ENCODE measurements around the gene AHNAK. TPM values are rescaled to one million over a fixed set of nuclear protein-coding genes. Genes with fewer than 3 reads are reported as not detected.

The AHNAK gene
- polyA plus RNA-seq, 4 donors: 189 to 439 (median 222) TPM

DNA sequence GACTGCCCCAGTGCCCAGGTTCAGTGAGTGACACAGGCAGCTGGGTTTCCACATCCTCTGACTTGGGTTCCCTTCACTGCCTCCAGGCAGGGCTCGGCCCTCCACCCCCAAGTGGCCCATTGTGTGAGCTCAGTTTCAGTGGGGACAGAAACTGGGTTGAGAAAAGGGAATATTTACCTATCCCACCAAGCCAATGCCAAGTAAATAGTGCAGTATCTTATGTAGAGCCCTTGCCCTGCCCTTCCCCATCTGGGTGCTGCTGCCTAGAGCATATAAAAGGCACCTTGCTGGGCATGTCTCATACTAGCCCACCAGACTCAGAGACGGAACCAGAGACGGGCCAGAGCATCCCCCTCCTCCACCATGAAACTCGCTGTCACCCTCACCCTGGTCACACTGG is 127.9 kb downstream of the AHNAK start, which contains the start of gene SCGB1A1:
SCGB1A1 (plus strand) TSS at position 301 of the 400 bp plus-strand sequence; CDS start at position 364, 63 bp downstream.
- no peak for DNase-seq (ENCODE audit: low read depth in 4 of 4, low spot score in 3 of 4)

DNA sequence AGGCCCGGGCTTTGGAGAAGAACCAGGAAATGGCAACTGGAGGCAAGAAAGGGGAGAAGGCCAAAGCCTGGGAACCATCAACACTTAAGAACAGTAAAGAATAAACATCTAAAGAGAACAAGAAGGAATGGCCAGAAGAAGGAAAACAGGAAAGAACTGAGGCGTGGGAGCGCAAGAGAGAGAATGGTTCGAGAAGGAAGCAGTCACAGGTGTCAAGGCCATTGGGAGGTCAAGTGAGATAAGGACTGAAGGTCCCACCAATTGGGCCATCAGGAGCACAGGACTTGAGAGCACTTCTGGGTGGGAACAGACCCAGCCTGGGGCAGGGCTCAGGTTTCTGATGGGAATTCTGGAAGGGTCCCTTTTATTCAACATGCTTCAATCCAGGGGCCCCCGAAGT is 128.5 kb downstream of the AHNAK start:
- no peak for DNase-seq (ENCODE audit: low read depth in 4 of 4, low spot score in 3 of 4)

DNA sequence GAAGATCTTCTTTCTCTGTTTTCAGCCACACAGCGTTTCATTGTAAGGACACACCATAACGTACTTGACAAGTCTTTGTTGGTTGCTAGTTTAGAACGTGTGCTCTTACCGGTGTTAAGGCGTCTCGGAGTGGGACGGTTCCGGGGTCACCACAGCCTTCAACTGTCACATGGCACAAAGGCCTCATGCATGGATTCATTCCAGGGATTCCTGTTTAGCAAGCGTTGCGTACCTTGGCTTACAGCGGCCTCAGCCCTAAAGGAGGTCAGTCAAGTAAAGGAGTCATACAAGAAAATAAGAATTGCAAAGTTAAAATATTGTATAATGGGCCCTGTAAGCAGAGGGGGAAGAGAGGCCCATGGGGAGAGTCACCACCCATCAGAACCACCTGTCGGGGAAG is 130.0 kb downstream of the AHNAK start:
- DNase-seq (ENCODE audit: low read depth in 4 of 4, low spot score in 3 of 4): no peak

DNA sequence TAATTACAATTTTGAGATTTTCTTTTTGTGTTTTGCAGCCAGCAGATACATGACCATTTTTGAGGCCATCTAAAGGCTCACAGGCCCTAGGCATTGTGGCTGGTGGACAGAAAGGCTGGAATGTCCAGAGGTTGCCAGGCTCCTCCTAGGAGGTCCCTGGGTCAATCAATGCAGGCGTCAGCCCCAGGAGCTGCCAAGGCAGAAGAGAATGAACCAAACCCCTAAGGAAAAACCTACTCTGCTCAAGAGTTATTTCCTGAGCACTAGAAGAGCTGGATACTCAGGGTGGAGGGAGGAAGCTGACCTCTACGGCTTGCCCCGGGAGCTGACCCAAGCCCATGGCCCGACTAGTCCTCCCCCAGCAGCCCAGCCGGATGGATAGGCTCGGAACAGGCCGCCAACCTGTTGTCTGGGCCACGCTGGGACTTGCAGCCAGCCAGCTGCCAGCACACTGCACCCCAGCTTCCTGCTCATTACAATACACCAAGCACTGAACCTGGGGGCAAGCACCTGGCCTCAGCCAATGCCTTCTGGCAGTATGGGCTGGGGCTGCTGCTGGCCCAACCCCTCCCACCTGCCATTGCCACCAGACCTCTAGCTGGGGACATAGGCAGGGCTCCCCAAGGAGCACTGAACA is 133.4 kb downstream of the AHNAK start:
- DNase-seq (ENCODE audit: low read depth in 4 of 4, low spot score in 3 of 4): no peak

DNA sequence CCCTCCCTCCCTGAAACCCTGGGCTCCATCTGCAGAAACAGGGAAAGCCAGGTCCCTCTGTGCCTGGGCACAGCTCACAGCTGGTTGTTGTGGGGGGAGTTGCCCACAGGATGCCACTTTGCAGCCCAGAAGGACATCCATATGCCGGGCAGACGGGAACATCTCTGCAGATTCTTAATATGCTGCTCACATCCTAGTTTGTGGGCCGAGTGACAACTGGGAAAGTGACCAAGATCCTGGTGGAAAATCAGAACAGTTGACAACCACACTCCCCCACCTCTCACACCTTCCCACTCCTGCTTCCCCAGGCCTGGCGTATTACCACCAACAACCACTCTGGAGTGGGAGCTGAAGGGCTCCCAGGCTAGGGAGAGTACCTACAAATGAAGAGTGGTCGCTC is 135.1 kb downstream of the AHNAK start:
- DNase-seq (ENCODE audit: low read depth in 4 of 4, low spot score in 3 of 4): no peak

DNA sequence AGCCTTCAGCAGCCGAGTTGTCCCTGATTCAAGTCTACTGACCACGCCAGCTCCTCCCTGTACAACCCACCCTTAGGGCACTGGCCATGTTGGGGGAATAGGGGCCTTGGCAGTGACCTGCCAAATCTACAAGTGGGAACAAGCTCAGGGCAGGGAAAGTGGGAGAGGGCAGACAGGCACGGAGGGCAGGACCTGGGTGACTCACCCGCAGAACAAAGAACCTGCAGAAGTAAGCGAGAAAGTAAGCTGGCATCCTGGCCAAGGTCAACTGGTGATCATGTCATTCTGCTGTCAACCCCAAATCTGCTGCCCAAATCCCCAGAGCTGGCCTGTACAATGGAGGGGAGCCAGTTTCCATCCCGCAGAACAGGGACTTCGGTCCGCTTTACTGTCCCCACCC is 135.6 kb downstream of the AHNAK start:
- DNase-seq (ENCODE audit: low read depth in 4 of 4, low spot score in 3 of 4): no peak

DNA sequence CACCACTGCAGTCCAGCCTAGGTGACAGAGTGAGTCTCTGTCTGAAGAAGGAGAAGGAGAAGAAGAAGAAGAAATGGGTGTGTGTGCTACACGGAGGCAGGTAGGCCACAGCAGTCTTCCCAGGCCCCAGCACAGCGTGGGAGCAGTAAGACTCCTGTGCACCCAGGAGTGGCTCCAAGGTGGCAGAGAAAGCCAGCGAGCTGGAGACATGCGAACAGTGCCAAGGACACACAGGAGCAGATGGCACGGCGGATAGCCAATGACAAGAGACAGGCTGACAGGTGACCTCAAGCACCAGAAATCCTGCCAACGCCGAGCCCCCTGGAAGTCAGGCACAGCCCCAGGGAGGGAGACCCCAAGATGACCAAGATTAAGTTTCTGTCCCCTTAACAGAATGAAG is 136.8 kb downstream of the AHNAK start:
- no peak for DNase-seq (ENCODE audit: low read depth in 4 of 4, low spot score in 3 of 4)

DNA sequence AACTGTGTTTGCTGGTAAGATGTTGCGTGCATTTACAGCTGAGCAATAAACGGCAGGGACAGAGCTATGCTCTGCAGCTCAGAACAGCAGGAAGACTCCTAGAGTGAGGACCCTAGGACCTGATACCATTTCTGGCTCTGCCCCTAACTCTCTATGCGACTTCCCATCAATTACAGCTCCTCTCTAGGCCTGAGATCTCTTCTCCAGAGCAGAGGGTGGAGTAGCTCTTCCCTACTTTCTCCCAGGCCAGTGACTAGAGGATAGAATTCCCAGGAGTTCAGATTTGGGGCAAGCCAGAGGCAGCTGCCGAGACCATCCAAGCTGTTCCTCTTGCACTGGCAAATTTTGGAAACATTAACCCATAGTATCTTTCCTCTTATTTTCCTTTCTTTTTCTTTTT is 140.6 kb downstream of the AHNAK start:
- DNase-seq (ENCODE audit: low read depth in 4 of 4, low spot score in 3 of 4): no peak

DNA sequence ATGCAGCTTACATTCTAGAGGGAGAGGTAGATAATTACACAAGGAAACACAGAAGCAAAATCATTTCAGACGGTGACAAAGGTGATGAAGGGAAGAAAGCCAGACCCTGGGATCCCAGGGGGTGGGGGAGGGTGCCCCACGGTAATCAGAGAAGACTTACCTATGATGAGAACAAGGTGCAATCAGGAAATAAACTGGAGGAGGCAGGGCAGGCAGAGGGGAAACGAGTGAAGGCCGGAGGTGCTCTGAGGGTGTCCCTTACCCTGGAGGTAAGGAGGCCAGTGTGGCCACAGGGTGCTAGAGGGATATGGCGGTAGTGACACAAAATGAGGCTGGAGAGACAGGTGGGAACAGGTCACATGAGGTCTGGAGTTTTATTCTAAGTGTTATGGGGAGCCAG is 141.7 kb downstream of the AHNAK start:
- DNase-seq (ENCODE audit: low read depth in 4 of 4, low spot score in 3 of 4): no peak

DNA sequence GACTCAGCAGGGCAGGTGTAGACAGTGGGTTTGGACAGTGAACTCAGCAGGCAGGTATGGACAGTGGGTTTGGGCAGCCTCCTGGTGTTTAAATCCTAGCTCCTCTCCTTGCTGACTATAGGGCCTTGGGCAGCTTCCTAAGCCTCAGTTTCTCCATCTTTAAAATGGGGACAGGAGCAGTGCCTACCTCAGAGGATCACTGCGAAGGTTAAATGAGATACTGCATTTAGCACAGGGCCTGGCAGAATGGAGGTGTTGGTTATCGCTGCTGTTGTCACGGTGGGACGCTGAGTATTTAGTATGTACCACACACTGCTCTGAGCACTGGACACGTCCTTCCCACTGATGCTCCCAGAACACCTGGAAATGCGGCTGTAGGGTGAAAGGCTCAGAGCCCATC is 142.2 kb downstream of the AHNAK start:
- no peak for DNase-seq (ENCODE audit: low read depth in 4 of 4, low spot score in 3 of 4)

DNA sequence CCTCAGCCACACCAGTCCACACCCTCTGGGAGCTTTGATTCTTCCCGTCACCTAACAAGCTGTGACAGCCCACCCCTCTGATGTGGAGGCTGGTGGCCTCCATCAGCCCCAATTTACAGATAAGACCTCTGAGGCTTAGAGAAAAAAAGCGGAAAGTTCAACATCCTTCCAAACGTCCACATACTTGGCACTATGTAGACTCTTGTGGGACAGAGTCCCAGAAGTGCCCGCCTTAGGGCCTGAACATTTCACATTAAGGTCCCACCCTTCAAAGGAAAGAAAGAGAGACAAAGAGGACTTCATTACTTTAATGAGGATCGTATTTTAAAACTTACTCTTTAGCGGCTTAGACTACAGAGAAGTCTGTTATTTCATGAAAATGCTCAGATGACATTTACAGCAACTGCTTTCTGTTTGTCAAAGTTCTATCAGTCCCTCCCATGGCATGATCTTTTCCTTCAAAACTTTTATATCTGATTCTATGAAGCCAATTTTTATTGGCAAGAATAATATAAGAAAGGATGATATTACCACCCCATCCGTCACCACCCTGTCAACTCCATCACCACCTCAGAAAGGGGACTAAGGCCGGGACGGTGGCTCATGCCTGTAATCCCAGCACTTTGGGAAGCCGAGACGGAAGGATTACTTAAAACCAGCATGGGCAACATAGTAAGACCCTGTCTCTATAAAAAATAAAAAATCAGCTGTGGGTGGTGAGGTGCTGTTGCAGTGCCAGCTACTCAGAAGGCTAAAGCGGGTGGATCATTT is 143.5 kb downstream of the AHNAK start:
- no peak for DNase-seq (ENCODE audit: low read depth in 4 of 4, low spot score in 3 of 4)

DNA sequence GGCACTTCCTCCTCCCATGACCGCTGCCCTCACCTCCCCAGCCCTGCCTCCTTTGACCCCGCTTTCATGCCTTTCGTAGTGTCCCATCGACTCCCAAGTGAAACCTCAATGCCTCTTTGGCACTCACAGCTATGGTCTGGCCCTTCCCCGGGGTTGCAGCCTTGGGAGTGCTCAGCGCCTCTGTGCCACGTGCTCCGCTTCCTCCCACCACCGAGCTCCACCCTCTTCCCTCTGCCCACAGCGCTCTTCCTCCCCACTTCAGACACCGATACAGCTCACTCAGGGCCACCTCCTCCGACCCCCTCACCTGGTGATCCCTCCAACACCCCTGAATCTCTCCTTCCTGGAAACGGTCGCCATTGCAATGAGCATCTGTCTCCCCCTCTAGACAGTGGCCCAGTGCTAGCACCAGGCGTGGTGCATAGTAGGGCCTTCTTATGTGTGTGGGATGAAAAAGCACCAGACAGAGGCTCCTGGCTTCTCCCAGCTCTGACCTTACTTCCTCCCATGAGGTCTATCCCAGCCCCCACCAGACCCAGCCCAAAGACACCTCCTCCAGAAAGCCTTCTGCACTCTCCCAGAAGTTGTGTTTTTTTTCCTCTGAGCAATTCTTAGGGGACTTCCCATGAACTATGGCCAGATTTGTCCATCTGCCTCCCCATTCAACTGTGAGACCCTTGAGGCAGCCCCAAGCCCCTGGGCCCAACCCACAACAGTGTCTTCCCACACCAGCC is 144.2 kb downstream of the AHNAK start:
- DNase-seq (ENCODE audit: low read depth in 4 of 4, low spot score in 3 of 4): no peak

DNA sequence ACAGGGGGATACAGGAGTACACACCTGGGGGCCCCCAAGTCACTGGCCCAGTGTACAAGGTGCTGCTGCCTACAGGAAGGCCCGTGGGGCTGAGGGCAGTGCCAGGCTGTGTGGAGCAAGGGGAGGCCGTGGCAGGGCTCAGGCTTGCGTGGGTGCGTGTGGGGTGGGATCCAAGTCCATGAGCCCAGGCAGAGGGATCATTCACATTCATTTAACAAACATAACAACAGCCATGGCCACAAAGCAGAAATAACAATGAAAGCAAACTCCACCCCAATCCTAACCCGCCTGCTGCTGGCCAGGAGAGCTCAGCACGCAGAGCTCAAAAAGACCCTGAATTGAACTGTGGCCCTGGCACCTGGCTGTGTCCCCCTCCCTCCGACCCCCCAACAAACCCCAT is 144.8 kb downstream of the AHNAK start:
- DNase-seq (ENCODE audit: low read depth in 4 of 4, low spot score in 3 of 4): no peak

DNA sequence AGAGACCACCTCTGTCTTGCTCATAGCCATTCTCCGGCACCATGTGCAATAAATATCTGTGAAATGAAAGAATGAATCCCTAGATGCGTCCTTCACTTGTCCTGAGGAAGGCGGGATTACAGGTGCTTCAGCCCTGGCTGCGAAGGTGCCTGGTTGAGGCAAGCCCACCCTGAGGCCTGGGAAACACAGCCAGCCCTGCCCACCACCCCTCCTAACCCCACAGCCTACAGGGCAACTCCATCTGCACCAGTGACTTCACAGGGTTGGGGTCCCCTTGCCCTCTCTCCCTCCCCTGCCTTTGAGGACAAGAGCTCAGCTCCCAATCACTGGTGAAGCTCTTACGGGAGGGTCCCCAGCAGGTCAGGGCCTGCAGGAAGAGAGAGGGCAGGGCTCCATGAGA is 145.2 kb downstream of the AHNAK start:
- DNase-seq (ENCODE audit: low read depth in 4 of 4, low spot score in 3 of 4): no peak

DNA sequence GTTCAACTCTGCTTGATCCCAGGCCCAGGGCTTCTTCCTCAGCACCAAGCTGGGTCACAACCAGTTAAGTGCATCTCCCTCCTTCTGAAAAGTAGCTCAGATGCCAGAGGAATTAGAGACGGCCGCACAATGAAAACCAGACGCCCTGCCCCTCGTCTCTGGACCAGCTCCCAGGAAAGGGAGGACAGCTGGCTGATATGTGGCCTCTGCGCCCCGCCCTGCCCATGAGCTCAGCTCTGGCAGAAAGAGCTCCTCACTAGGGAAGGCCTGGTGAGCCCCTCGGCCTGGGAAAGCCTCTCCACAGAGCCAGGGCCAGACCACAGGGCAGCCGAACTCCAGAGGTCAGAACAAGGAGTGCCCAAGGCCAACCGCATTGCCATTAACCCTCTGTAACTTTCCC is 145.8 kb downstream of the AHNAK start:
- DNase-seq (ENCODE audit: low read depth in 4 of 4, low spot score in 3 of 4): no peak

DNA sequence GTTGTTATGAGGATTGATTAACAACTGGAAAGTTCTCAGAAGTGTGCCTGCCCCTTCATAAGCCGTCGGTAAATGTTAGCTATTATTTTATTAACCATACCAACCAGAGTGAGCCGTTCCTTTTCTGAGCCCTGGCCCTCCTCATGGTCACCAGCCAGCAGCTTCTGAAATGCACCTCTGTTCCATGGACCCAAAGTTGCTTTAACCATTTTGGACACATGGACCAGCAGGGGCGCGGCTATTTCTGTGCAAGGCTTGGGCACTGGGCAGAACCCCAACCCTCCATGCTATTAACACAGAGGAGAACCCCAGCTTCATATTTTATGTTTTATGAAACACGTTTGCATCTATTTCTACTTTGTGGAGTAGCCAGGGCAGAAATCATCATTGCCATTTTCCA is 146.3 kb downstream of the AHNAK start:
- no peak for DNase-seq (ENCODE audit: low read depth in 4 of 4, low spot score in 3 of 4)

DNA sequence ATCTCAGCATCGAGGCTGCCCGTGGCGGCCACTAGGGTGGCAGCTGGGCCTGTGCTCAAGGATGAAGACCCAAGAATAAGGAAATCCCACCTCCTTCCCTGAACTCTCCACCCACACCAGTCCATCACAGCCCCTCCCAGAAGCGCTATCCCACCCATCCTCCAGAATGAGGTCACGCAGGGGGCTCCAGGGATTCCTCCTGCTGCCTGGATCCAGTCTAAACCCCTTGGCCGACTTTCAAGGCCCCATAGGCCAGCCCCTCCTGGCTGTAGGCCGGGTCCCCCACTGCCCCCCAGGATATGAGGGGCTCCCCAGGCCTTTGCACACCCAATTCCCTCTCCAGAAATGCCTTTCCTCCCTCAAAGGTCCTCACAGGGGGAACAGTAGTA is 146.7 kb downstream of the AHNAK start:
- DNase-seq (ENCODE audit: low read depth in 4 of 4, low spot score in 3 of 4): no peak

DNA sequence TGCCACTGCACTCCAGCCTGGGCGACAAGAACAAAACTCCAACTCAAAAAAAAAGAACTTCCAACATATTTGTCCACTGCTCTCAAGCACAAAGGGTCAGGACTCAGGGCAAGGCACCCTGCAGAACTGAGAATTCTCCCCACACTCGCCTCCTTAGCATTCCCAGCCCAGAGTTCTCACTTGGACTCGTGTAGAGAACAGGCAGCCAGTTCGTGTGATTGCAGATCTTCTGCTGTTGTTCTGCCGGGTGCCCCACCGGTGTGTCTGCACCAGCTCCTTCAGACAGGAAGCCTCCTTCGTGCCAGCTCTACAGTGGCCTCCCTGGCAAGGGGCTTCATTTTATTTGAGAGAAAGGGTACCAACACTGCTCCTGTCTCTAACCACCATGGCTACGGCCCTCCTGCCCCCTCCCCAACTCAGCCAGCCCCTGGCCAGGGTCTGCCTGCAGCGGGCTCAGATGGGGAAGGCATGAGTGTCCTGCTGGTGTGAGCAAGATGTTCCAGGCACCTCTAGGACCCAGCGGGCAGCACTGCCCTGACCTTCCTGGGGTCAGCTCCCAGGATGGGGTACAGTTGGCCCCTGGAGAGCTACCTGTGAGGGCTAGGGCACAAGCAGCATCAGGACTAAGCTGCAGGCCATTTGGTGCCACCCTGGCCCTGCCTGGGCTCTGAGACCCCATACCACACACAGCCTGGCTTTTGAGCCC is 147.3 kb downstream of the AHNAK start:
- no peak for DNase-seq (ENCODE audit: low read depth in 4 of 4, low spot score in 3 of 4)

DNA sequence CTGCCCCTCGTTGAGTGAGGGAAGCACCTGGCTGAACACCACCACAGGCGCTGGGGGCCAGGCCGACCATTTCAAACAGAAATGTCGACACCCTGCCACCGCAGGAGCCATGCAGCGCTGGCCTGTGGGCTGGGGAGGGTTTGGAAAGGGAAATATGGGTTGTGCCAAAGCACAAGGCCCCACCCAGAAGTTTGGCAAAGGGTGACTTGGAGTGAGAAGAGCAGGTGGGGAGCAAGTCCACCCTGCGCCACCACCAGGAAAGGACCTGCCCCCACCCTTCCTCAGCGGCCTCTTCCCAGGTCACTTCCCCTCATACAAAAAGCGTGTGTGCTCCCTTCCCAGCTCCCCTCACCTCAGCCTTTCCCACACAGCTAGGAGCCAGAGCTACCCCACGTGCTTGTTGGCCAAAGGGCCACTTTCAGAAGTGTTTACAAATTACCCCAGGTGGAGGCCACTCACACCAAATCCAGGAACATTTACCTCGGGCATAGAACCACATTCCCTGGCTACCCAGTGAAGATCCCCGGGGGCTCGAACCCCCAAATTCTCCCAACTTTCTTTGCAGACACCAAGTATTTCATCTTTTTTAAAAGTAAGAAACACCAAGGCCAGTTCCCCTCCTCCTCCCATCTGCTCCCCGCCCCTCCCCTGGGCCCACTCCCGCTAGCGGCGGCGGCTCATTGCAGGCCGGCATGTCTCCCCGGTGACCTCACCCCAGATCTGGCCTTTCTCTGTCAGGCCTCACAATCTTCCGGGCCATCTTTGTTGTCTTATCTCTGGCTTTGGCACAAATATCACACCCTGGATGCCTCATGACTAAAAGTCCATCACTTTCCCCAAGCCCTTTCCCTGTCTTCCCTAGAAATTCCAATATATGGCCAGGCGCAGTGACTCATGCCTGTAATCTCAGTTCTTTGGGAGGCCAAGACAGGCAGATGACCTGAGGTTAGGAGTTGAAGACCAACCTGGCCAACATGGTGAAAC is 148.3 kb downstream of the AHNAK start:
- no peak for DNase-seq (ENCODE audit: low read depth in 4 of 4, low spot score in 3 of 4)
